Measurements from ENCODE around the gene RPL27. TPM values are rescaled to one million over a fixed set of nuclear protein-coding genes. Genes with fewer than 3 reads are reported as not detected.

Gene RPL27
- total RNA-seq, 2 experiments from 2014 or later: 1,552 to 1,589 TPM

DNA sequence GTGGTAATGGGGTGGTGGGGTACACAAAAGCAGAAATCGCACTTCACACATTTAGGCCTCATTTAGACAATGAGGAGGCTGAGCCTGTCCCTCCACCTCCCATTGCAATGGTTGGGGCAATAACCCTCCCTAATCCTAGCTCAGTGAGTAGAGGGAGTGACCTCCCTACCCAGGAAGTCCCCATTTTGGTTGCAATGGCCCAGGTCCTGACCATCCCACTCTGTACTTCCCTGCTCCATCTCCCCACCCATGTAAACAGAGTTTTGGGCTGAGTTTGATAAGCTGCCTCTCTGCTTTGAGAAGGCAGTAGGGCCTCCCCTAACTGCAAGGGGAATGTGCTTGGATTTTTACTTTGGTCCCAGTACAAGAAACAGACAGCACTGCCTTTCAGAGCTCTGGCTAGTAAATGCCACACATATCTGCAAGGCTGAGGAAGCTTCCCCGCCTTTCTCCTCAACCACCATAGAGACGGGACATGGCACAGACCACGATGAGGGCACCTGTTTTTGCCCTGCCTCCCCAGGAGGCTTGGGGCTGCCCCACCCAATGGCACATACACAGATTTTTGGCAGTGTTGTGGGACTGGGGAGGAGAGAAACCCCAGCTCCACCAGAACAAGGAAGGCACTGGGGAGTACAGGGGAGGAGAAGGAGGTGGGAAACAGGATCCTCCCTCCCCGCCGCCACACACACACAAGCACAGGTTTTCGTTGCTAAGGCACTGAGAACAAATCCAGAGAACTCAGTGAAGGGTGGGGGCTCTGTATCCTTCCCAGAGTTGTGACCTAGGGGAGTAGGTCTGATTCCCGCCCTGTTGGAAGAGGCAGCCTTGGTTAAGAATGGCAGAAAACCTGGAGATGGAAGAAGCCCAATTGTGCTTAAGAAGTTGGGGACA, 16.7 kb downstream of the RPL27 start:
- no peak overlapping the region for H3K4me3 Mint-ChIP-seq
- ChIA-PET POLR2A (interaction anchor here (0.6 to 0.7 kb wide), 2 partner anchors 62 to 1005 kb away, joined by 3 read pairs; no protein-coding TSS in a partner anchor), CTCF (interaction anchor here (0.6 to 1.1 kb wide), 3 partner anchors 9 to 358 kb away, joined by 3 to 4 read pairs (median 3); partner anchors contain the start of gene IFI35)
- H3K36me3 Mint-ChIP-seq: peaks cover 14% of the 10 kb centered on the region
- no peaks in the 10 kb centered on the region for H3K9me3 Mint-ChIP-seq
- H3K4me1 Mint-ChIP-seq (ENCODE audit: low read depth): peaks cover 20% of the 10 kb centered on the region
- peak overlapping the region; percentile 56 for H3K27ac Mint-ChIP-seq
- no peak for DNase-seq
- H3K27me3 Mint-ChIP-seq: no peaks in the 10 kb centered on the region
- intact Hi-C loops (cut with micrococcal nuclease): no loop called here

DNA sequence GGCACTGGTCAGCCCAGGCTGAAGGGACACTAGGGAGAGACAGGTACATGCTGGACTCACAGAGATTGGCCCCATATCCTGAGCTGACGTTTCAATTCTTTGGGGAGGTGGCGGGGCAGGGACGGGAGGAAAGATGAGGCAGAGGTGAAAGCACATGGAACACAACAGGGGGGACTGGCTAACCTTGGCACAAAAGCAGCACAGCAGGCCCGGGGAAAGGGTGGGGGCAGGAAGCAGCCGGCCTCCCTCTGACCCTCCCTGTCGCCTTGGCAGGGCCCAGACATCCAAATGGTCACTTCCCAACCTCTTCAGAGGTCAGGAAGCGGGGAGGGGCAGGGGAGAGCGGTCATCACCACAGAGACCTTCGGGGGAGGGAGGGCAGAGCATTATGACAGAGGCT, 17.4 kb downstream of the RPL27 start:
- CTCF ChIA-PET: interaction anchor here (0.6 to 1.1 kb wide), 2 partner anchors 9 to 1353 kb away, joined by 3 to 4 read pairs; partner anchors contain the start of gene IFI35
- DNase-seq: no peak
- H3K27ac Mint-ChIP-seq: peak overlapping the region; percentile 56
- intact Hi-C loops (cut with micrococcal nuclease): no loop called here
- no peaks in the 10 kb centered on the region for H3K27me3 Mint-ChIP-seq
- POLR2A ChIA-PET: interaction anchor here (0.7 kb wide), 1 partner anchor 62 kb away, joined by 3 read pairs; no protein-coding TSS in a partner anchor
- H3K4me3 Mint-ChIP-seq: no peak overlapping the region
- no peaks in the 10 kb centered on the region for H3K9me3 Mint-ChIP-seq
- H3K36me3 Mint-ChIP-seq: peaks cover 14% of the 10 kb centered on the region
- peaks cover 21% of the 10 kb centered on the region for H3K4me1 Mint-ChIP-seq (ENCODE audit: low read depth)

DNA sequence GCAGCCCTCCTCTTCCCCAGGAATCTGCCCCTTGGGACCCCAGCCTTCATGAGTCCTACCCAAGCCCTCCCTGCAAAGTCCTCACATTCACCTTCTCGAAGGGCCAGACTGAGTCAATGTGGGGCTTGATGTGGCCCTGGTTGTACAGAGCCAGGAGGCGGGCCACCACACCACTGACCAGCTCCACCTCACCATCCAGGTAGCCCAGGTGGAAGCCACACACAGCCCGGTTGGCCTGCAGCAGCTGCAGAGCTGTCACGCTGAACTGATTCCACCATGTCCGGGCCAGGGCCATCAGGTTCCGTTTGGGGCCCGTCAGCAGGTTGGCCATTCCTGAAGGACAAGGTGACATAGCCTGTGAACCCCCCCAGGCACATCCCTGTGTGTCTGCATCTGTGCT, 18.0 kb downstream of the RPL27 start:
- ChIA-PET POLR2A (no interaction called here), CTCF (interaction anchor here (0.6 kb wide), 1 partner anchor 1354 kb away, joined by 3 read pairs; no protein-coding TSS in a partner anchor)
- H3K27ac Mint-ChIP-seq: no peak overlapping the region
- no peak overlapping the region for H3K4me3 Mint-ChIP-seq
- peaks cover 14% of the 10 kb centered on the region for H3K36me3 Mint-ChIP-seq
- H3K9me3 Mint-ChIP-seq: no peaks in the 10 kb centered on the region
- intact Hi-C loops (cut with micrococcal nuclease): no loop called here
- no peaks in the 10 kb centered on the region for H3K27me3 Mint-ChIP-seq
- H3K4me1 Mint-ChIP-seq (ENCODE audit: low read depth): peaks cover 22% of the 10 kb centered on the region
- no peak for DNase-seq

DNA sequence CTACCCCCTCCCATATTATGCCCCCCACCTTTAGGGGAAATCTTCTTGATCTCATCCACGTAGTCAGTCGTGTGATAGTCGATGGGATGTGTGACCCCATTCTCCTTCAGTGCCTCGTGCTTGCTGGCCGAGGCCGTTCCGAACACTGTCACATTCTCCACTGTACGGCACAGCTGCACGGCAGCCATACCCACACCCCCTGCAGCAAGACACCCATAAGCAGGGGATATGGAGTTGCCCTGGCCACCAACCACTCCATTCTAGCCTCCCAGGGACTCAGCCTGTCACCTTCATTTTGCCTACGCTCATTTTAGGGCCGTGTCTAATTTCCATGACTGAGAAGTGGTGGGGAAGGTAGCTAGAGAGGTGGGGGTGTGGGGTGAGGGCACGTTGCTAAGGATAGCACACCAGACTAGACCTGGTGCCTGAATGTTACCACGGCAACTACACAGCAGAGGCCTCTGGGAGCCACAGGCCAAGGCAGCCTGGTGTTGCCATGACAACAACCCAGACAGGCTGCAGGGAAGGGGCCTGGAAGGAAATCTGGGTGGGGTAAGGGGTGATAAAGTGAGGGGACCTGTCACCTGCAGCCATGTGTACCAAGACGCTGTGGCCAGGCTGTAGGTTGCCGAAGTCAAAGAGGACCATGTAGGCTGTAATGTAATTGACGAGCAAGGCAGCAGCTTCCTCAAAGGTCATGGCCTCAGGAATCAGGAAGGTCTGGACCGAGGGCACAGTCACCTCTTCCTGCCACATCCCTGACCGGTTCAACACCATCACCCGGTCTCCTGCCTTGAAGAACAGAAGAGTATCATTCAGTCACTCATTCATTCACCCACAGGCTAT, 20.0 kb downstream of the RPL27 start:
- no peak overlapping the region for H3K4me3 Mint-ChIP-seq
- no peaks in the 10 kb centered on the region for H3K27me3 Mint-ChIP-seq
- intact Hi-C loops (cut with micrococcal nuclease): no loop called here
- peak; percentile 31 for DNase-seq
- H3K36me3 Mint-ChIP-seq: peaks cover 8% of the 10 kb centered on the region
- POLR2A ChIA-PET: interaction anchor here (0.6 to 1.6 kb wide), 3 partner anchors 9 to 20 kb away, joined by 3 to 7 read pairs (median 4); partner anchors contain the start of gene RPL27
- H3K9me3 Mint-ChIP-seq: no peaks in the 10 kb centered on the region
- CTCF ChIA-PET: no interaction called here
- H3K27ac Mint-ChIP-seq: no peak overlapping the region
- H3K4me1 Mint-ChIP-seq (ENCODE audit: low read depth): peaks cover 23% of the 10 kb centered on the region

GRCh38 chr17:43018932-43019331, 20.7 kb downstream of the RPL27 start:
- no peaks in the 10 kb centered on the region for H3K9me3 Mint-ChIP-seq
- no peak overlapping the region for H3K4me3 Mint-ChIP-seq
- H3K27ac Mint-ChIP-seq: no peak overlapping the region
- ChIA-PET POLR2A (interaction anchor here (1.6 kb wide), 1 partner anchor 21 kb away, joined by 7 read pairs; the partner anchor contains the start of gene RPL27), CTCF (interaction anchor here (1.0 kb wide), 1 partner anchor 12 kb away, joined by 5 read pairs; the partner anchor contains the start of gene IFI35)
- no peaks in the 10 kb centered on the region for H3K27me3 Mint-ChIP-seq
- intact Hi-C loops (cut with micrococcal nuclease): no loop called here
- DNase-seq: no peak
- H3K36me3 Mint-ChIP-seq: peaks cover 4% of the 10 kb centered on the region
- peaks cover 23% of the 10 kb centered on the region for H3K4me1 Mint-ChIP-seq (ENCODE audit: low read depth)

DNA sequence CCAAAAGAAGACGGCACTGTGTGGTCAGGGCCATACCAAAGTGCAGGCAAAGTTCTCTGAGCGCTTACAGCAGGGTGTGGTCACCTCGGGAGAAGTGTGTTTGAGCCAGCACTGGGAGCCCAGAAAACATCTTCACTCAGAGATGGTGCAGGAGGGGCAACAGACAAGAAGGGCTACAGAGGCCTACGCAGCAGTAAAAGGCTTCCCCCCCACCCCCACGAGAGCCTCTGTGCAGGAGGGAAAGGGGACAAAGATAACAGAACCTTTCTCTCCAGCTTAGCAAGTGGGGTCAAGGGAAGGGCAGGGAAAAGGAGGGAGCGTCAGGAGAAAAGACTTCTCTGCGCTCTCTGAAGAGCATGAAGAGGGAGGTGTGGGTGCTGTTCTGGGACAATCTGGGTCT, 21.2 kb downstream of the RPL27 start:
- intact Hi-C loops (cut with micrococcal nuclease): no loop called here
- no peak overlapping the region for H3K4me3 Mint-ChIP-seq
- DNase-seq: no peak
- H3K9me3 Mint-ChIP-seq: no peaks in the 10 kb centered on the region
- no peaks in the 10 kb centered on the region for H3K27me3 Mint-ChIP-seq
- ChIA-PET POLR2A (interaction anchor here (1.6 kb wide), 1 partner anchor 21 kb away, joined by 7 read pairs; the partner anchor contains the start of gene RPL27), CTCF (interaction anchor here (1.0 kb wide), 1 partner anchor 13 kb away, joined by 5 read pairs; the partner anchor contains the start of gene IFI35)
- peaks cover 26% of the 10 kb centered on the region for H3K4me1 Mint-ChIP-seq (ENCODE audit: low read depth)
- H3K36me3 Mint-ChIP-seq: peaks cover under 1% of the 10 kb centered on the region
- H3K27ac Mint-ChIP-seq: no peak overlapping the region

GRCh38 chr17:43020030-43020621, 21.9 kb downstream of the RPL27 start:
- Mint-ChIP-seq H3K27ac (no peak overlapping the region), H3K27me3 (no peaks in the 10 kb centered on the region), H3K4me3 (peak overlapping the region; percentile 87), H3K36me3 (no peaks in the 10 kb centered on the region), H3K4me1 (ENCODE audit: low read depth) (peaks cover 31% of the 10 kb centered on the region), H3K9me3 (no peaks in the 10 kb centered on the region)
- CTCF ChIA-PET: no interaction called here
- no peak for DNase-seq
- intact Hi-C loops (cut with micrococcal nuclease): loop anchor here (2.0 to 10.0 kb wide), 3 partner anchors 13 to 192 kb away; partner anchors contain the start of genes BRCA1, IFI35 and TMEM106A
- POLR2A ChIA-PET: interaction anchor here (0.7 to 1.6 kb wide), 2 partner anchors 22 to 76 kb away, joined by 4 to 7 read pairs; partner anchors contain the start of gene RPL27

DNA sequence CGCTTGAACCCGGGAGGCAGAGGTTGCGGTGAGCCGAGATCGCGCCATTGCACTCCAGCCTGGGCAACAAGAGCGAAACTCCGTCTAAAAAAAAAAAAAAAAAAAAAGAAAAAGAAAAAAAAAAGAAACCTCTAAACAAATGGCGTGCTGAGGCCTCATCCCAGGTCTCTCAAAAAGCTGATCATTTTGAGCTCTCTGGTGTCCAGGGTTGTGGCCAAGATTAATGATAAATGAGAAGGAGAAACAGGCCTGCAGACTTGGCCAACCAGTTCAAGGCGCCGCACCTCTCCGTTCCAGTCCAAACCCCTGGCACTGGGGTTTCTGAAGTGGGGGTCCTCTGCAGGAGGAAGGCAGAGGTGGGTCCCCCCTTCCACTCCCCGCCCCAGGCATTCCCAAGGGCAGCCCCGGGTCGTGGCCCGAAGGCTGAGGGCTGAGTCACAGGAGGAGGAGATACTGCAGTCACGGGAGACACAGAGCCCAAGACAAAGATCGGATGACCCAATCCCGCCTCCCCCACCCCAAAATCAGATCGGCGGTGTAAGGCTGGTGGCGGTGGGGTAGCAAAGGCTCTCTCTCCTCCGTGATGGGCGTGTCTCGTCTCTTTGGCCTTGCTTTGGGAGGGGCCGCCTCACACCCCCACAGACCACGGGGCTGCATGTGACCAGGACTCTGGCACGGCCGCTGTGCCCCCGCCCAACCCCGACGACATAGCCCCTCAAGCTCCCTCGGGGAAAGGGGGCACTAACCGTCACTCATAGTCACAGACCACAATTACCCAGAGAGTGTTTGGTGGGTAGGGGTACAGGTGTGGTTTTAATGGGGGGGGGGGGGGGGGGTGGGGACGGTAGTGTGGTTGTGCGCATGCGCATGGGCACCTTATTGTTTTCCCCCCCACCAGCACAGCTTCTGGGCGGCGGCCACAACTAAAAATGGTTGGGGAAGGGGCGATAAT, 22.8 kb downstream of the RPL27 start:
- CTCF ChIA-PET: interaction anchor here (1.0 kb wide), 1 partner anchor 23 kb away, joined by 6 read pairs; the partner anchor contains the start of gene RPL27
- Mint-ChIP-seq H3K27me3 (no peaks in the 10 kb centered on the region), H3K4me1 (ENCODE audit: low read depth) (peaks cover 31% of the 10 kb centered on the region), H3K4me3 (peak overlapping the region; percentile 87), H3K36me3 (no peaks in the 10 kb centered on the region), H3K27ac (peak overlapping the region; percentile 28), H3K9me3 (no peaks in the 10 kb centered on the region)
- DNase-seq: peak; percentile 46
- intact Hi-C loops (cut with micrococcal nuclease): loop anchor here (2.0 to 10.0 kb wide), 3 partner anchors 14 to 191 kb away; partner anchors contain the start of genes BRCA1, IFI35 and TMEM106A
- POLR2A ChIA-PET: interaction anchor here (0.7 to 2.1 kb wide), 4 partner anchors 23 to 295 kb away, joined by 3 to 8 read pairs (median 4); partner anchors contain the start of genes RPL27 and TMEM106A

- H3K27me3 Mint-ChIP-seq: no peaks in the 10 kb centered on the region
- POLR2A ChIA-PET: interaction anchor here (0.7 to 2.1 kb wide), 4 partner anchors 24 to 340 kb away, joined by 3 to 8 read pairs (median 4); partner anchors contain the start of genes RPL27 and TMEM106A
These were observed 23.7 kb downstream of the RPL27 start, which contains the start of gene VAT1 for GRCh38 chr17:43021741-43022512. Gene VAT1, minus strand, starts transcription at chr17:43022385. Its CDS starts 63 bp downstream, at chr17:43022322.

More at GRCh38 chr17:43021741-43022512, 23.7 kb downstream of the RPL27 start, which contains the start of gene VAT1:
- Mint-ChIP-seq H3K9me3 (no peaks in the 10 kb centered on the region), H3K4me3 (peak within 1 kb of the TSS; percentile 87), H3K4me1 (ENCODE audit: low read depth) (peaks cover 31% of the 10 kb centered on the region), H3K27ac (peak within 1 kb of the TSS; percentile 58), H3K36me3 (no peaks in the 10 kb centered on the region)
- intact Hi-C loops (cut with micrococcal nuclease): loop anchor here (2.0 to 10.0 kb wide), 3 partner anchors 15 to 190 kb away; partner anchors contain the start of genes BRCA1, IFI35 and TMEM106A
- peak; percentile 71 for DNase-seq
- CTCF ChIA-PET: interaction anchor here (0.6 to 1.0 kb wide), 4 partner anchors 24 to 923 kb away, joined by 3 to 6 read pairs (median 4); partner anchors contain the start of gene RPL27

Data from activated CD4-positive, alpha-beta memory T cell treated with anti-CD3 and anti-CD28 coated beads for 36 hours (primary cell).